Natural killer cell (primary cell): Measurements from ENCODE around the gene LPAR3. TPM values are rescaled to one million over a fixed set of nuclear protein-coding genes. Genes with fewer than 3 reads are reported as not detected.

ENCODE experiments used
- ATAC-seq, 3 donors: fragments of 150-1000 bp in 2 of 3; fragments of 200-7000 bp in 1 of 3; cut with Tn5 transposase; 1 replicate in 1 of 3; 2 replicates in 2 of 3; pipeline ENCODE4 v1.10.0; 2021; ENCODE audit warnings: mild to moderate bottlenecking in 2 of 3, moderate library complexity in 2 of 3
- DNase-seq, 2 donors: peaks; one replicate each; pipeline versions ENCODE4 v3.0.0 to v3.0.0-alpha.2; 2013 to 2021; ENCODE audit warnings: mixed read lengths in 1 of 2
- H3K27ac ChIP-seq: one replicate; pipeline ENCODE4 v1.5.1; 2013; ENCODE audit warnings: mild to moderate bottlenecking, low read length
- H3K27me3 ChIP-seq: one replicate; pipeline ENCODE4 v1.6.1; 2013; ENCODE audit warnings: low read length; ENCODE audit not compliant: control insufficient read depth, insufficient read depth
- H3K36me3 ChIP-seq: one replicate; pipeline ENCODE4 v1.6.1; 2013; ENCODE audit warnings: low read length; ENCODE audit not compliant: control insufficient read depth, insufficient read depth
- H3K4me1 ChIP-seq: one replicate; pipeline ENCODE4 v1.6.1; 2013; ENCODE audit warnings: low read length; ENCODE audit not compliant: control insufficient read depth, insufficient read depth
- H3K4me3 ChIP-seq: one replicate; pipeline ENCODE4 v1.5.1; 2013; ENCODE audit warnings: low read length
- H3K9me3 ChIP-seq: one replicate; pipeline ENCODE4 v1.6.1; 2013; ENCODE audit warnings: low read length; ENCODE audit not compliant: control insufficient read depth, insufficient read depth
- H3K27ac Mint-ChIP-seq, 2 donors: one replicate each; pipeline ENCODE4 v1.8.0; 2022; ENCODE audit warnings: mild to moderate bottlenecking in 2 of 2, mixed read lengths in 2 of 2, moderate library complexity in 1 of 2
- H3K27me3 Mint-ChIP-seq, 2 donors: one replicate each; pipeline ENCODE4 v1.8.0; 2022; ENCODE audit warnings: low read depth in 2 of 2, mixed read lengths in 2 of 2
- H3K36me3 Mint-ChIP-seq: one replicate; pipeline ENCODE4 v1.8.0; 2022; ENCODE audit warnings: mixed read lengths
- H3K4me1 Mint-ChIP-seq, 2 donors: one replicate each; pipeline ENCODE4 v1.8.0; 2022; ENCODE audit warnings: mixed read lengths in 2 of 2
- H3K4me3 Mint-ChIP-seq: one replicate; pipeline ENCODE4 v1.8.0; 2022; ENCODE audit warnings: mild to moderate bottlenecking, moderate library complexity, mixed read lengths
- H3K9me3 Mint-ChIP-seq, 2 donors: one replicate each; pipeline ENCODE4 v1.8.0; 2022; ENCODE audit warnings: mixed read lengths in 2 of 2
- WGBS: methylation state at CpG from one replicate; pipeline ENCODE4 v1.1.7; 2013; ENCODE audit warnings: missing lambda C conversion rate; ENCODE audit not compliant: insufficient coverage; 5-methylcytosine and 5-hydroxymethylcytosine counted together
- intact Hi-C: fragments of 100-400 bp; cut with micrococcal nuclease; formaldehyde crosslinking; loops from one replicate; pipeline ENCODE4 v1.14.2; 2022
- total RNA-seq, 4 donors: library from RNA; stranded (reverse); fragments of 120-200 nt in 1 of 4; gene quantifications; one replicate each; pipeline versions ENCODE4 v1.2.3 to v1.2.4, GENCODE V29; 2013 to 2022
- TF ChIP-seq, protein P1 (sequence below): fragments of 200-600 bp; IDR thresholded peaks from one replicate; pipeline ENCODE4 v1.8.0; 2022; ENCODE audit warnings: antibody characterized with exemption

Gene LPAR3
- total RNA-seq, 3 donors from 2014 or later (not counting 1 experiment from before 2014, with no cell fraction given): 0.48 to 0.64 TPM; not detected in 1

- no peaks in the 10 kb centered on the region for H3K36me3 ChIP-seq
- no CpG with 5 or more reads among the region's 1 CpG for whole genome bisulfite sequencing
- peaks cover 2% of the 10 kb centered on the region for H3K27me3 ChIP-seq
- Mint-ChIP-seq H3K36me3 (peaks cover 7% of the 10 kb centered on the region), H3K27me3 (peaks cover 12 to 44% of the 10 kb centered on the region in 2 donors), H3K9me3 (peaks cover 3 to 4% of the 10 kb centered on the region in 2 donors), H3K4me3 (no peak overlapping the region), H3K27ac (no peak overlapping the region), H3K4me1 (no peaks in the 10 kb centered on the region)
- peaks cover 5% of the 10 kb centered on the region for H3K9me3 ChIP-seq
- intact Hi-C loops: no loop called here
- H3K4me3 ChIP-seq: no peak overlapping the region
- no peak for ATAC-seq
- no peak for DNase-seq
- TF ChIP-seq, protein P1, sequence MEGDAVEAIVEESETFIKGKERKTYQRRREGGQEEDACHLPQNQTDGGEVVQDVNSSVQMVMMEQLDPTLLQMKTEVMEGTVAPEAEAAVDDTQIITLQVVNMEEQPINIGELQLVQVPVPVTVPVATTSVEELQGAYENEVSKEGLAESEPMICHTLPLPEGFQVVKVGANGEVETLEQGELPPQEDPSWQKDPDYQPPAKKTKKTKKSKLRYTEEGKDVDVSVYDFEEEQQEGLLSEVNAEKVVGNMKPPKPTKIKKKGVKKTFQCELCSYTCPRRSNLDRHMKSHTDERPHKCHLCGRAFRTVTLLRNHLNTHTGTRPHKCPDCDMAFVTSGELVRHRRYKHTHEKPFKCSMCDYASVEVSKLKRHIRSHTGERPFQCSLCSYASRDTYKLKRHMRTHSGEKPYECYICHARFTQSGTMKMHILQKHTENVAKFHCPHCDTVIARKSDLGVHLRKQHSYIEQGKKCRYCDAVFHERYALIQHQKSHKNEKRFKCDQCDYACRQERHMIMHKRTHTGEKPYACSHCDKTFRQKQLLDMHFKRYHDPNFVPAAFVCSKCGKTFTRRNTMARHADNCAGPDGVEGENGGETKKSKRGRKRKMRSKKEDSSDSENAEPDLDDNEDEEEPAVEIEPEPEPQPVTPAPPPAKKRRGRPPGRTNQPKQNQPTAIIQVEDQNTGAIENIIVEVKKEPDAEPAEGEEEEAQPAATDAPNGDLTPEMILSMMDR: no peak
- no peak overlapping the region for H3K27ac ChIP-seq
- H3K4me1 ChIP-seq: no peaks in the 10 kb centered on the region
Observed at GRCh38 chr1:84899969-84900368, 7.0 kb upstream of the LPAR3 start.

GRCh38 chr1:84896279-84896678 lies 3.3 kb upstream of the LPAR3 start:
- no peaks in the 10 kb centered on the region for H3K36me3 Mint-ChIP-seq
- H3K27me3 Mint-ChIP-seq: peaks cover 29 to 58% of the 10 kb centered on the region in 2 donors
- WGBS: 78% methylated on average over 1 of the region's 2 CpGs
- Histone ChIP-seq H3K4me3 (no peak overlapping the region), H3K36me3 (no peaks in the 10 kb centered on the region), H3K4me1 (peaks cover 12% of the 10 kb centered on the region), H3K9me3 (no peaks in the 10 kb centered on the region), H3K27me3 (peaks cover 23% of the 10 kb centered on the region), H3K27ac (no peak overlapping the region)
- DNase-seq (no peak), ATAC-seq (no peak)
- no peak overlapping the region for H3K27ac Mint-ChIP-seq
- H3K9me3 Mint-ChIP-seq: no peaks in the 10 kb centered on the region
- intact Hi-C loops: no loop called here
- H3K4me1 Mint-ChIP-seq: no peaks in the 10 kb centered on the region
- TF ChIP-seq, protein P1: no peak
- H3K4me3 Mint-ChIP-seq: no peak overlapping the region

DNA sequence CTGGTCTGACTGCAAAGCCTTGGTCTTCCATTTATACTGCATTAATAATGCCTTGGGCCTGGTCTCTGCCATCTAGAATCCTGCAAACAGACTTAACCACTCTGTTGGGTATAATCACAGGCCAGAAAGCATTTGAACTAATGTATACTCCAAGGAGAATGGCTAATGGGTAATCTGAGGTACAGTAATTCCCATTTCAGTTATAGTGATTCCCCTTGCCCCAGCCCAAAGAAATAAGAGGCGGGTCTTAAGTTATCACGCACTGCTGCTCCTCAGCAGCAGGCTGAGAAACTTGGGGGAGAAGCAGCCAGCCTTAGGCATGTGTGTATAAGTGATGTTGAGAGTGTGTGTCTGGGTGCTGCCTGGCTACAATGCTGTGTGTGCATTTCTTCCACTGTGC lies 2.4 kb downstream of the LPAR3 start:
- Mint-ChIP-seq H3K36me3 (no peaks in the 10 kb centered on the region), H3K27me3 (peaks cover 32 to 43% of the 10 kb centered on the region in 2 donors), H3K9me3 (no peaks in the 10 kb centered on the region), H3K4me3 (no peak overlapping the region), H3K4me1 (peaks cover 0 to 4% of the 10 kb centered on the region in 2 donors), H3K27ac (no peak overlapping the region)
- WGBS: 96% methylated on average over 2 of the region's 2 CpGs
- Histone ChIP-seq H3K27ac (no peak overlapping the region), H3K27me3 (peaks cover 20% of the 10 kb centered on the region), H3K4me3 (no peak overlapping the region), H3K4me1 (peaks cover 12% of the 10 kb centered on the region), H3K36me3 (no peaks in the 10 kb centered on the region), H3K9me3 (no peaks in the 10 kb centered on the region)
- intact Hi-C loops: no loop called here
- TF ChIP-seq, protein P1: no peak
- no peak for ATAC-seq
- no peak for DNase-seq

- peaks cover 12% of the 10 kb centered on the region for H3K4me1 ChIP-seq
- TF ChIP-seq, protein P1: no peak
- peaks cover 32 to 34% of the 10 kb centered on the region in 2 donors for H3K27me3 Mint-ChIP-seq
- H3K27ac ChIP-seq: no peak overlapping the region
- H3K27ac Mint-ChIP-seq: no peak overlapping the region
- peaks cover 0 to 4% of the 10 kb centered on the region in 2 donors for H3K4me1 Mint-ChIP-seq
- no peak overlapping the region for H3K4me3 Mint-ChIP-seq
- no peak for ATAC-seq
- no peak for DNase-seq
- peaks cover 16% of the 10 kb centered on the region for H3K27me3 ChIP-seq
- no peaks in the 10 kb centered on the region for H3K36me3 Mint-ChIP-seq
- WGBS: 62% methylated on average over 5 of the region's 5 CpGs
- intact Hi-C loops: no loop called here
- H3K9me3 ChIP-seq: no peaks in the 10 kb centered on the region
- no peaks in the 10 kb centered on the region for H3K9me3 Mint-ChIP-seq
- H3K36me3 ChIP-seq: no peaks in the 10 kb centered on the region
- H3K4me3 ChIP-seq: no peak overlapping the region
Observed at GRCh38 chr1:84889437-84889836, 3.6 kb downstream of the LPAR3 start.
